Rectal smooth muscle tissue (tissue), 1 donor: ENCODE results near the gene GRAMD2B.
"Not testable (repeated sequence)": the region's sequence is repeated elsewhere in the genome, so short reads cannot be mapped to it uniquely, and the experiment has no call there.

Experiments
- H3K27ac ChIP-seq: one replicate; pipeline ENCODE4 v1.7.0; 2013; ENCODE audit warnings: low read depth, low read length, inconsistent platforms
- H3K27me3 ChIP-seq: one replicate; pipeline ENCODE4 v1.7.0; 2013; ENCODE audit warnings: low read length; ENCODE audit not compliant: control insufficient read depth, insufficient read depth
- H3K36me3 ChIP-seq: one replicate; pipeline ENCODE4 v1.7.0; 2013; ENCODE audit warnings: low read length; ENCODE audit not compliant: control insufficient read depth, insufficient read depth
- H3K4me1 ChIP-seq: one replicate; pipeline ENCODE4 v1.7.0; 2013; ENCODE audit warnings: low read length; ENCODE audit not compliant: control insufficient read depth, insufficient read depth
- H3K4me3 ChIP-seq: one replicate; pipeline ENCODE4 v1.7.0; 2013; ENCODE audit warnings: low read length
- H3K9ac ChIP-seq: one replicate; pipeline ENCODE4 v1.7.0; 2013; ENCODE audit warnings: low read length

GRAMD2B gene

GRCh38 chr5:126422994-126423788 lies at the start of gene GRAMD2B:
GRAMD2B (plus strand) TSS chr5:126423409; CDS start chr5:126423607, 198 bp downstream.
- peak within 1 kb of the TSS; percentile 79 for H3K4me3 ChIP-seq
- no peaks in the 10 kb centered on the region for H3K36me3 ChIP-seq
- H3K27me3 ChIP-seq: no peaks in the 10 kb centered on the region
- peak within 1 kb of the TSS; percentile 66 for H3K9ac ChIP-seq
- H3K4me1 ChIP-seq: peaks cover 7% of the 10 kb centered on the region
- peak within 1 kb of the TSS; percentile 85 for H3K27ac ChIP-seq

DNA sequence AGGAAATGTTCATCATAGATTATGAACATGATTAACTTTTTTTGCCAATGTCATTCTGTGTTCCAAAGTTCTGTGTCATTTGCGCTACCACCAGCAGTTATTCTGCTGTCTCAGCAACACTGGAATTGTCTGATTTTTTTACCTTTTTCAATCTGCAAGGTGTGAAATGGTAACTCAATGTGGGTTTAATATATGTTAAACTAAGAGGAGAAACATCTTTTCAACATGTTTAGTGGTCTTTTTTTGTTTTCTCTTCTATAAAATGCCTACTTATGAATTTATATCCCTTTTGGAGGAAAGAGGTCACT lies 49.1 kb upstream of the GRAMD2B start:
- Histone ChIP-seq H3K4me1 (peaks cover 11% of the 10 kb centered on the region), H3K9ac (no peak overlapping the region), H3K27me3 (no peaks in the 10 kb centered on the region), H3K4me3 (no peak overlapping the region), H3K27ac (no peak overlapping the region), H3K36me3 (no peaks in the 10 kb centered on the region)

- H3K4me1 ChIP-seq: peaks cover 4% of the 10 kb centered on the region
- no peak overlapping the region for H3K9ac ChIP-seq
- H3K4me3 ChIP-seq: no peak overlapping the region
- H3K27me3 ChIP-seq: no peaks in the 10 kb centered on the region
- H3K36me3 ChIP-seq: no peaks in the 10 kb centered on the region
- H3K27ac ChIP-seq: no peak overlapping the region
Observed at GRCh38 chr5:126376443-126376842, 46.8 kb upstream of the GRAMD2B start.

DNA sequence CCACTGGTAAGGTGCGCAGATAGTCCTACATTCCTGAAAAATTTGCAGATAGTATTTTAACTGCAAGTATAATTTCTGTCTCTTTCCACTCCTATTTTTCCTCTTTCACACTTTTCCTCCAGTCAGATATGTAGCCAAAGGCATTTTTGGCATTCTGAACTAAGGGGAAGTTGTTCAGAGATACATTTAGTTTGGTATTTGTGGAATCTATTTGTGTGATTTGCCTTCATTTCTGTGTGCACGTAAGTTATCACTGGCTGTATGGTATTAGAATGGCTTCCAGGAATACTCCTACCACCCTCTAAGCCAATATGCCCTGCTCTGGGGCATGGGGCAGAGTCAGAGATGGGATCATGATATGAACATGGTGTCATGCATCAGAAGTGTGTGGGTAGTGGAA lies 45.8 kb upstream of the GRAMD2B start:
- H3K4me1 ChIP-seq: peaks cover 4% of the 10 kb centered on the region
- no peak overlapping the region for H3K27ac ChIP-seq
- H3K27me3 ChIP-seq: no peaks in the 10 kb centered on the region

GRCh38 chr5:126380316-126380715 lies 42.9 kb upstream of the GRAMD2B start:
- not testable (repeated sequence) for H3K9ac ChIP-seq, H3K4me3 ChIP-seq, H3K27me3 ChIP-seq, H3K36me3 ChIP-seq, H3K27ac ChIP-seq
- H3K4me1 ChIP-seq: peaks cover 21% of the 10 kb centered on the region

More for the DNA sequence above, 45.8 kb upstream of the GRAMD2B start:
- Histone ChIP-seq H3K9ac (no peak overlapping the region), H3K4me3 (no peak overlapping the region), H3K36me3 (no peaks in the 10 kb centered on the region)

DNA sequence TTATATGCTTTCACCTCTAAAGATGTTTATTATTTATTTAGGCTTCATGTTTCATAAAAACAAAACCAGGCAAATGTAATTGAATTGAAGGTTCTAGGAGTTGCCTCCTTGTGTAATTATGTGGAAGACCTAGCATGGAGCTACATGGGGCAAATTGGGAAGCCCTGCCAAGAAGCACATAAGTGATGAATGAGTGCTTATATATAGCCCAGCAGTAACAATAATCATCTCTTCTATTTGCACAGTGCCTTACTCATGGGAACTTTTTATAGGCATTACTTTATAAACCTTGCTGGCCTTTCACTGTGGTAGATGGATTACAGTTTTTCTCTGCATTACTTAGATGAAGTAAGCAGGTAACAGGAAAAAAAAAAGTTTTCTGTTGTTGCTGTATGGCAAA lies 40.0 kb upstream of the GRAMD2B start:
- Histone ChIP-seq H3K27me3 (no peaks in the 10 kb centered on the region), H3K27ac (peak overlapping the region; percentile 58), H3K36me3 (no peaks in the 10 kb centered on the region), H3K9ac (no peak overlapping the region), H3K4me1 (peaks cover 23% of the 10 kb centered on the region), H3K4me3 (no peak overlapping the region)

DNA sequence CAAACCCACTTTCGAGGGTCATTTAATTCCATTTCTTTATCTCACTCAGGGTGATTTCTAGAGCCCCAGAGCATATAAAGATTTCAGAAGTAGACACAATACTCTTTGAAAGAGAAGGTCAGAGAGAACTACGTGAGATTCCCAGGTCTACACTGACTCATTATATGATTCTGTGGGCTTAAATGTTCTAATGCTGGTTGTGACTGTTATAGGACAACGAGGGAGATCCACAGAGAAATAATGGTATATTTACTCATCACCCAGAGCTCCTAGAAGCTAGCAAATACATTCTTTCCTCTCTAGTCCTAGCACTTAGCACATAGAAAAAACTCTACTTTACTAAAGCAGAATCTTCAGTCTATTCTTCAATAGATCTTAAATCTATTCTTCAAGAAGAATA lies 39.4 kb upstream of the GRAMD2B start:
- Histone ChIP-seq H3K27me3 (no peaks in the 10 kb centered on the region), H3K27ac (peak overlapping the region; percentile 58), H3K9ac (no peak overlapping the region), H3K4me1 (peaks cover 23% of the 10 kb centered on the region), H3K36me3 (no peaks in the 10 kb centered on the region), H3K4me3 (no peak overlapping the region)

- Histone ChIP-seq H3K36me3 (no peaks in the 10 kb centered on the region), H3K9ac (no peak overlapping the region), H3K27ac (peak overlapping the region; percentile 51), H3K27me3 (no peaks in the 10 kb centered on the region), H3K4me1 (peaks cover 23% of the 10 kb centered on the region), H3K4me3 (no peak overlapping the region)
Observed at GRCh38 chr5:126384985-126385384, 38.2 kb upstream of the GRAMD2B start.

DNA sequence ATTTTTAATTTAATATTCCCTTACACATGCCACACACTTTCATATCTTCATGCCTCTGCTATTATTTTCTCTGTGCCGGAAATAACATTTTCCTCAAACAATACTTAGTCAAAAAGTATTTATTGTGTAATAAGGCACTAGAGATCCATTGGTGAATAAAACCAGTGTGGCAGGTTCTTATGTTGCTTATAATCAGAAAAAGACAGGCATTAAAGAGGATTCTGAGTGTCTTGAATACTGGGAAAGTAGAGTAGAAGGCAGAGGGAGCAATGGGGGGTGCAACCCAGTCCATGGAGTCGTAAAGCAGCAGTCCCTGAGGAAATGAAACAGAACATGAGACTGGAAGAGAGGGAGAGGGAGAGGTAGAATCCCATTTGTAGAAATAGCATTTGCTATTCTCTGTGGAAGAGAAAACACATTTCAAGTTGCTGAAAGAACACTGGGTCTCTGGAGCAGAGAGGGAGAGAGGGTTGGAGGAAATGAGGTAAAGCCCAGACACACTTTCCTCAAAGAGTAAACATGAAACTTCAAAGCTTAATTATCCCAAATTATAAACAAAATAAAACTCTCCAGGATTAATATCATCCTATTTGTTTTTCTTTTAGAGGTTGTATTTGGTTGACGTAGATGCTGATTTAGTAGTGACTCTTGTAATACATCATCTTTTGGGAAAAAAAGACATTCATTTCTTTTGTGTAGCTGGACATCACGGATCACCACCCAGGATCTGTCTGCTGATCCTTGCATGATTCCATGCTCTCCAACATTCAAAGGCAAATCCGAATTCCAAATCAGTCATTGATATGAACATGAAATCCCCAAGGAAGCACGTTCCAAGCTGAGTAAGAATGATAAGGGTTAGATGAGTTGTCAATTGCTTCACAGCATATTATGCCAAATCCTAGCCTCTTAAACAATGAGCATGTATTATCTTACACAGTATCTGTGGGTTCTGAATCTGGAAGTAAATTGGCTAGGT lies 37.4 kb upstream of the GRAMD2B start:
- peaks cover 23% of the 10 kb centered on the region for H3K4me1 ChIP-seq
- H3K27me3 ChIP-seq: no peaks in the 10 kb centered on the region
- H3K9ac ChIP-seq: no peak overlapping the region
- H3K4me3 ChIP-seq: no peak overlapping the region
- H3K27ac ChIP-seq: peak overlapping the region; percentile 51
- H3K36me3 ChIP-seq: no peaks in the 10 kb centered on the region

DNA sequence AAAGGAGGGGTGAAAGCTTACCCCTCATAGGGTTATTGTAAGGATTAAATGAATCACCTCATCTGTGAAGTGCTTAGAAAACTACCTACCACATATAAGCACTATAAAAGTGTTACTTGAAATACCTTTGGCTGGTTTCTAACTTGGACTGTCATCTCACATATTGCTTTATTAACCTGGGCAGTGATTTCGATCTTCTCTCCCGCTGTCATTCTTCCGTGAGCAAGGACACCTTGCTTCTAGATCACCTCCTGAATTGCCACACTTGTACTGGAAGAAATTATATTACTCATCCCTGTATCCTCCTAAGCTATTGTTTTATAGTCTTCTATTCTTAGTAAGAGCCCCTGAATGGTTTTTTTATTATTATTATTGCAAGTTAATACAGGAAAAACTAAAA lies 34.0 kb upstream of the GRAMD2B start:
- Histone ChIP-seq H3K36me3 (no peaks in the 10 kb centered on the region), H3K4me1 (peaks cover 15% of the 10 kb centered on the region), H3K9ac (no peak overlapping the region), H3K27ac (no peak overlapping the region), H3K4me3 (no peak overlapping the region), H3K27me3 (no peaks in the 10 kb centered on the region)

DNA sequence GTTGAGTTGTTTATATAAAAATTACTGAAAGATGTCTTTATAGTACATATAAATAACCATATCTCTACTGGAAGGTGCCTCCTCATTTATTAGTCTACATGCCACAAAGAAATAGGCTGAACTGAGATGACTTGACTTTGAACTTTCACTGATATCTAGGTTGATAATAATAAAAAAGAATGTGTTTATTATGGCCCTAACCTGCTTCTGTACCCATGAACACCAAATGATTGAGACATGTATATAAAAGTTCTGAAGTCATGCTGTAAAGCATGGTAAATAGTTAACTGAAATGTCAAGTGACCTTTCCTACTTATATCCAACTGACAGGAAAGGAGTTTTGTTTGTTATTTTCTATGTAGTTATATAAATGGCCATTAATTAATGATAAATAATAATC lies 33.2 kb upstream of the GRAMD2B start:
- Histone ChIP-seq H3K4me1 (peaks cover 6% of the 10 kb centered on the region), H3K4me3 (no peak overlapping the region), H3K9ac (no peak overlapping the region), H3K27me3 (no peaks in the 10 kb centered on the region), H3K27ac (no peak overlapping the region), H3K36me3 (no peaks in the 10 kb centered on the region)

DNA sequence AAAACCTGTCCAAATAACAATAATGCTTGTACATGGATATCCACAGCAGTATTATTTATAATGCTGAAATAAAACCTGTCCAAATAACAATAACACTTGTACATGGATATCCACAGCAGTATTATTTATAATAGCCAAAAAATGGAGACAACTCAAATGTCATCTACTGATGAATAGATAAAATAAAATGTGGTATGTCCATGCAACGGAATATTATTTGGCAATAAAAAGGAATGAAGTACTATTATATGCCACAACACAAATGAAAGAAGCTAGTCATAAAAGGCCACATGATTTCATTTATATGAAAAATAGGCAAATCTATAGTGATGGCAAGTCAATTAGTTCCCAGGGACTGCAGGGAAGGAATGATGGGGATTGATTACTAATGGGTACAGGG lies 31.8 kb upstream of the GRAMD2B start:
- Histone ChIP-seq H3K4me3 (no peak overlapping the region), H3K9ac (no peak overlapping the region), H3K4me1 (no peaks in the 10 kb centered on the region), H3K27ac (no peak overlapping the region), H3K27me3 (no peaks in the 10 kb centered on the region), H3K36me3 (no peaks in the 10 kb centered on the region)
